GM12878 (cell line): ENCODE data around the gene NCDN. TPM values are rescaled to one million over a fixed set of nuclear protein-coding genes. Genes with fewer than 3 reads are reported as not detected.
A peak's percentile ranks its signal among the peaks of the same experiment; 100 is the strongest.
"Not testable (repeated sequence)": the region's sequence is repeated elsewhere in the genome, so short reads cannot be mapped to it uniquely, and the experiment has no call there.

ENCODE experiments used
- ATAC-seq: fragments of 200-7000 bp; cut with Tn5 transposase; 3 replicates; pipeline ENCODE4 v1.9.1; 2020; ENCODE audit warnings: mild to moderate bottlenecking, moderate library complexity
- BruUV-seq: library from RNA; stranded (reverse); fragments of 400-500 nt; replicated peaks from 2 replicates; lab custom pipeline; 2021; lab: Mats Ljungman, UMichigan
- CTCF ChIA-PET: fragments of 300-600 bp; sonication (Branson Sonifier 250); formaldehyde crosslinking; extraction: SDS; loops from one replicate; lab custom pipeline; 2021; ENCODE audit warnings: inconsistent platforms; lab: Yijun Ruan, JAX
- POLR2A ChIA-PET: fragments of 350-600 bp; formaldehyde crosslinking; extraction: SDS; loops from one replicate; lab custom pipeline; 2021; ENCODE audit warnings: inconsistent platforms; lab: Charles Lee
- RAD21 ChIA-PET: fragments of 300-600 bp; sonication (Branson Sonifier 250); formaldehyde crosslinking; loops from one replicate; lab custom pipeline; 2023; ENCODE audit warnings: antibody characterized with exemption; ENCODE audit not compliant: unreplicated experiment; lab: Charles Lee
- SMC1A ChIA-PET: fragments of 300-600 bp; sonication (Branson Sonifier 250); formaldehyde crosslinking; loops from one replicate; lab custom pipeline; 2023; ENCODE audit not compliant: unreplicated experiment, uncharacterized antibody; lab: Charles Lee
- DNase-seq: peaks from one replicate; pipeline ENCODE4 v3.0.0-alpha.2; 2011; ENCODE audit warnings: low read depth, low spot score
- FAIRE-seq: peaks from 3 replicates; lab custom pipeline; 2011; peaks lifted over from hg19 to GRCh38; lab: Jason Lieb, UNC
- H2AFZ ChIP-seq: 2 replicates; pipeline ENCODE4 v1.6.0; 2011; ENCODE audit warnings: low read depth, low read length, control low read depth; ENCODE audit not compliant: control insufficient read depth
- H3K27ac ChIP-seq: 2 replicates; pipeline ENCODE4 v1.5.1; 2011; ENCODE audit warnings: control low read depth; ENCODE audit not compliant: control insufficient read depth, insufficient read depth
- H3K27me3 ChIP-seq, 2 experiments: replicated peaks in 1 of 2; 2 replicates each; pipeline versions ENCODE4 v1.6.0 to v1.6.1; 2011; ENCODE audit warnings: low read length in 1 of 2; ENCODE audit not compliant: control insufficient read depth in 2 of 2, insufficient read depth in 2 of 2
- H3K36me3 ChIP-seq, 2 experiments: 2 replicates each; pipeline ENCODE4 v1.5.1; 2011; ENCODE audit warnings: low read length in 1 of 2; ENCODE audit not compliant: control insufficient read depth in 2 of 2, insufficient read depth in 2 of 2
- H3K4me1 ChIP-seq: 2 replicates; pipeline ENCODE4 v1.6.1; 2011; ENCODE audit warnings: mild to moderate bottlenecking, low read length, moderate library complexity, mixed read lengths; ENCODE audit not compliant: control insufficient read depth, insufficient read depth
- H3K4me2 ChIP-seq: 2 replicates; pipeline ENCODE4 v1.6.0; 2011; ENCODE audit warnings: control low read depth; ENCODE audit not compliant: control insufficient read depth, insufficient read depth
- H3K4me3 ChIP-seq: fragments of 200-600 bp; sonication (generic); 2 replicates; pipeline ENCODE4 v1.5.1; 2016
- H3K79me2 ChIP-seq: 2 replicates; pipeline ENCODE4 v1.6.0; 2011; ENCODE audit warnings: low read length; ENCODE audit not compliant: control insufficient read depth, insufficient read depth
- H3K9ac ChIP-seq: 2 replicates; pipeline ENCODE4 v1.8.0; 2011; ENCODE audit warnings: low read length, control low read depth, mixed read lengths; ENCODE audit not compliant: control insufficient read depth, insufficient read depth
- H3K9me3 ChIP-seq: replicated peaks from 3 replicates; pipeline ENCODE4 v1.5.1; 2011; ENCODE audit warnings: mild to moderate bottlenecking, low read length; ENCODE audit not compliant: control insufficient read depth, insufficient read depth
- H4K20me1 ChIP-seq: 2 replicates; pipeline ENCODE4 v1.6.0; 2011; ENCODE audit not compliant: control insufficient read depth, insufficient read depth
- BHLHE40 ChIP-seq, 2 experiments: fragments of 450-650 bp in 1 of 2; IDR thresholded peaks; 2 replicates each; pipeline ENCODE4 v1.6.1; 2011 to 2017; ENCODE audit warnings: low read depth in 2 of 2, borderline replicate concordance in 1 of 2, improper control_type of control experiment in 1 of 2, low read length in 1 of 2, mild to moderate bottlenecking in 1 of 2
- EED ChIP-seq: sonication (generic); IDR thresholded peaks from 2 replicates; pipeline ENCODE4 v1.6.1; 2016; ENCODE audit warnings: antibody characterized with exemption, low read depth
- EGR1 ChIP-seq, 2 experiments: IDR thresholded peaks; 1 replicate in 1 of 2; 2 replicates in 1 of 2; pipeline ENCODE4 v1.6.1; 2011 to 2012; ENCODE audit warnings: low read depth in 2 of 2, low read length in 2 of 2, borderline replicate concordance in 1 of 2, mild to moderate bottlenecking in 1 of 2, moderate library complexity in 1 of 2
- GATAD2B ChIP-seq: fragments of 450-650 bp; conservative IDR thresholded peaks from 2 replicates; pipeline ENCODE4 v1.6.1; 2017; ENCODE audit warnings: low read depth, mild to moderate bottlenecking, moderate library complexity
- IKZF1 ChIP-seq: fragments of 450-650 bp; conservative IDR thresholded peaks from 2 replicates; pipeline ENCODE4 v1.6.1; 2017; ENCODE audit warnings: antibody characterized with exemption, mild to moderate bottlenecking
- MEF2A ChIP-seq: IDR thresholded peaks from 2 replicates; pipeline ENCODE4 v1.6.1; 2011; ENCODE audit warnings: low read depth, mild to moderate bottlenecking, low read length, moderate library complexity; ENCODE audit not compliant: insufficient read depth
- MXI1 ChIP-seq: fragments of 150-350 bp; IDR thresholded peaks from 2 replicates; pipeline ENCODE4 v1.6.1; 2011; ENCODE audit warnings: low read depth, mild to moderate bottlenecking, inconsistent platforms, low read length, improper control_type of control experiment
- POLR2A ChIP-seq: IDR thresholded peaks from 2 replicates; pipeline ENCODE4 v1.6.1; 2011; ENCODE audit warnings: low read depth, mild to moderate bottlenecking, low read length
- SPI1 ChIP-seq: IDR thresholded peaks from 2 replicates; pipeline ENCODE4 v1.6.1; 2011; ENCODE audit warnings: low read depth, mild to moderate bottlenecking, low read length, moderate library complexity, borderline replicate concordance; ENCODE audit not compliant: insufficient read depth
- TAF1 ChIP-seq: IDR thresholded peaks from 2 replicates; pipeline ENCODE4 v1.6.1; 2011; ENCODE audit warnings: mild to moderate bottlenecking, low read depth, low read length, borderline replicate concordance
- YBX1 ChIP-seq: fragments of 450-650 bp; IDR thresholded peaks from 2 replicates; pipeline ENCODE4 v1.6.1; 2016; ENCODE audit warnings: antibody characterized with exemption
- ZNF24 ChIP-seq: fragments of 450-650 bp; IDR thresholded peaks from 2 replicates; pipeline ENCODE4 v1.6.1; 2017; ENCODE audit warnings: antibody characterized with exemption, mild to moderate bottlenecking
- ZNF622 ChIP-seq: fragments of 450-650 bp; IDR thresholded peaks from 2 replicates; pipeline ENCODE4 v1.6.1; 2017; ENCODE audit warnings: mild to moderate bottlenecking, inconsistent platforms
- WGBS: methylation state at CpG from one replicate; pipeline ENCODE4 v1.1.6; 2016; ENCODE audit warnings: low lambda C conversion rate; ENCODE audit not compliant: insufficient replicate concordance, insufficient coverage; ENCODE audit errors: missing lambda C conversion rate; 5-methylcytosine and 5-hydroxymethylcytosine counted together
- in situ Hi-C: fragments of 300-500 bp; cut with MboI; formaldehyde crosslinking; loops from 9 replicates; pipeline ENCODE4 v1.14.3; 2018; ENCODE audit warnings: mixed read lengths
- intact Hi-C: fragments of 100-400 bp; cut with micrococcal nuclease; formaldehyde crosslinking; loops from one replicate; pipeline ENCODE4 v1.14.2; 2022; ENCODE audit not compliant: unreplicated experiment
- polyA plus RNA-seq, 11 experiments: library from polyadenylated mRNA; depleted of rRNA in 4 of 11; unstranded in 6 of 11; stranded (reverse) in 5 of 11; fragments of >200 nt; fragmentation: Nextera tagmentation in 4 of 11; fragmentation: Illumina TruSeq in 1 of 11; extraction: Ambion mirVana in 4 of 11; extraction: Trizol in 1 of 11; gene quantifications; 1 replicate in 1 of 11; 2 replicates in 10 of 11; pipeline versions ENCODE4 v1.2.1 to v1.2.3, GENCODE V29; 2011 to 2016; ENCODE audit warnings: inconsistent platforms in 2 of 11, missing spikeins in 2 of 11, low read depth in 1 of 11
- total RNA-seq, 4 experiments: library from RNA; depleted of rRNA in 3 of 4; stranded (reverse); fragments of >200 nt in 3 of 4; fragmentation: Illumina TruSeq in 1 of 4; extraction: Trizol in 1 of 4; gene quantifications; 2 replicates each; pipeline versions ENCODE4 v1.2.1 to v1.2.3, GENCODE V29; 2013 to 2021
- TF ChIP-seq, protein P1 (sequence below): fragments of 450-650 bp; IDR thresholded peaks from 2 replicates; pipeline ENCODE4 v1.6.1; 2016; ENCODE audit warnings: mild to moderate bottlenecking

Gene NCDN
- total and polyA plus RNA-seq, 10 of the 15 experiments (the other 5 are each of a cell fraction or from before 2014, with no cell fraction given), result 1.8 to 25.5 (median 10.9) TPM

DNA sequence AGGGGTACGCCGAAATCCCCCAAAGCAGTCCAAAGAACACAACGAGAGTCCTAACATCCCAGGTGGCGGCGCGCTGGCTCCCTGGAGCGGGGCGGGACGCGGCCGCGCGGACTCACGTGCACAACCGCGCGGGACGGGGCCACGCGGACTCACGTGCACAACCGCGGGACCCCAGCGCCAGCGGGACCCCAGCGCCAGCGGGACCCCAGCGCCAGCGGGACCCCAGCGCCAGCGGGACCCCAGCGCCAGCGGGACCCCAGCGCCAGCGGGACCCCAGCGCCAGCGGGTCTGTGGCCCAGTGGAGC, 19.1 kb downstream of the NCDN start:
- CTCF ChIA-PET, result interaction anchor here (0.6 to 1.4 kb wide), 2 partner anchors 12 to 139 kb away, joined by 3 to 4 read pairs; no protein-coding TSS in a partner anchor
- H3K9me3 ChIP-seq, SMC1A ChIA-PET, H3K79me2 ChIP-seq, H3K27me3 ChIP-seq, H3K4me3 ChIP-seq, in situ Hi-C loops, H3K27ac ChIP-seq, FAIRE-seq, BruUV-seq, H4K20me1 ChIP-seq, H3K9ac ChIP-seq, ATAC-seq, POLR2A ChIA-PET, H3K36me3 ChIP-seq, RAD21 ChIA-PET, intact Hi-C loops, DNase-seq: not testable (repeated sequence)
- TF ChIP-seq BHLHE40 (IDR thresholded peaks at IDR 0.05; ENCODE audit: borderline replicate concordance in 1 of 2, low read depth in 2 of 2, low read length in 1 of 2), result peak in 1 of 2 experiments; percentile 75; a peak in 2 of 4 replicates
- Histone ChIP-seq H2AFZ (peak overlapping the region; percentile 93), H3K4me1 (peaks cover 25% of the 10 kb centered on the region), H3K4me2 (peak overlapping the region; percentile 76)
- 80% methylated on average over 18 of the region's 37 CpGs for WGBS

DNA sequence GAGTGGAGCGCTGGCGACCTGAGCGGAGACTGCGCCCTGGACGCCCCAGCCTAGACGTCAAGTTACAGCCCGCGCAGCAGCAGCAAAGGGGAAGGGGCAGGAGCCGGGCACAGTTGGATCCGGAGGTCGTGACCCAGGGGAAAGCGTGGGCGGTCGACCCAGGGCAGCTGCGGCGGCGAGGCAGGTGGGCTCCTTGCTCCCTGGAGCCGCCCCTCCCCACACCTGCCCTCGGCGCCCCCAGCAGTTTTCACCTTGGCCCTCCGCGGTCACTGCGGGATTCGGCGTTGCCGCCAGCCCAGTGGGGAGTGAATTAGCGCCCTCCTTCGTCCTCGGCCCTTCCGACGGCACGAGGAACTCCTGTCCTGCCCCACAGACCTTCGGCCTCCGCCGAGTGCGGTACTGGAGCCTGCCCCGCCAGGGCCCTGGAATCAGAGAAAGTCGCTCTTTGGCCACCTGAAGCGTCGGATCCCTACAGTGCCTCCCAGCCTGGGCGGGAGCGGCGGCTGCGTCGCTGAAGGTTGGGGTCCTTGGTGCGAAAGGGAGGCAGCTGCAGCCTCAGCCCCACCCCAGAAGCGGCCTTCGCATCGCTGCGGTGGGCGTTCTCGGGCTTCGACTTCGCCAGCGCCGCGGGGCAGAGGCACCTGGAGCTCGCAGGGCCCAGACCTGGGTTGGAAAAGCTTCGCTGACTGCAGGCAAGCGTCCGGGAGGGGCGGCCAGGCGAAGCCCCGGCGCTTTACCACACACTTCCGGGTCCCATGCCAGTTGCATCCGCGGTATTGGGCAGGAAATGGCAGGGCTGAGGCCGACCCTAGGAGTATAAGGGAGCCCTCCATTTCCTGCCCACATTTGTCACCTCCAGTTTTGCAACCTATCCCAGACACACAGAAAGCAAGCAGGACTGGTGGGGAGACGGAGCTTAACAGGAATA, 19.7 kb downstream of the NCDN start:
- Histone ChIP-seq H3K27me3 (peaks cover 0 to 2% of the 10 kb centered on the region in 2 experiments; a peak in 2 of 4 replicates), H3K27ac (peak overlapping the region; percentile 13; the same call in 1 of the 2 replicates), H4K20me1 (no peaks in the 10 kb centered on the region), H3K9ac (peak overlapping the region; percentile 66), H3K9me3 (no peaks in the 10 kb centered on the region), H3K4me3 (peak overlapping the region; percentile 57), H3K36me3 (no peaks in the 10 kb centered on the region), H3K4me2 (peak overlapping the region; percentile 76), H2AFZ (peak overlapping the region; percentile 93), H3K4me1 (peaks cover 25% of the 10 kb centered on the region), H3K79me2 (no peaks in the 10 kb centered on the region; the same call in 1 of the 2 replicates)
- DNase-seq (peak; percentile 40), FAIRE-seq (no peak), ATAC-seq (peak; percentile 92)
- under 1% methylated on average over 62 of the region's 70 CpGs for WGBS
- intact Hi-C loops, result no loop called here
- RAD21 ChIA-PET, result interaction anchor here (1.0 to 1.2 kb wide), 2 partner anchors 9 to 138 kb away, joined by 5 to 6 read pairs; no protein-coding TSS in a partner anchor
- no TSS peak for BruUV-seq
- SMC1A ChIA-PET, result interaction anchor here (0.7 to 1.5 kb wide), 3 partner anchors 8 to 138 kb away, joined by 3 to 5 read pairs (median 5); no protein-coding TSS in a partner anchor
- POLR2A ChIA-PET, result interaction anchor here (0.6 to 1.0 kb wide), 3 partner anchors 140 to 192 kb away, joined by 4 to 5 read pairs (median 5); partner anchors contain the start of gene CLSPN
- in situ Hi-C loops, result no loop called here
- CTCF ChIA-PET, result interaction anchor here (0.6 to 1.9 kb wide), 11 partner anchors 9 to 710 kb away, joined by 3 to 12 read pairs (median 3); partner anchors contain the start of genes KIAA0319L and NCDN
- TF ChIP-seq YBX1, result no peak
- TF ChIP-seq EGR1 (IDR thresholded peaks at IDR 0.05; ENCODE audit: borderline replicate concordance in 1 of 2, low read depth in 2 of 2, low read length in 2 of 2), result peak in 1 of 2 experiments; percentile 38; a peak in 1 of 3 replicates
- peak; percentile 48 for TF ChIP-seq GATAD2B
- no peak for TF ChIP-seq MEF2A
- TF ChIP-seq, protein P1, sequence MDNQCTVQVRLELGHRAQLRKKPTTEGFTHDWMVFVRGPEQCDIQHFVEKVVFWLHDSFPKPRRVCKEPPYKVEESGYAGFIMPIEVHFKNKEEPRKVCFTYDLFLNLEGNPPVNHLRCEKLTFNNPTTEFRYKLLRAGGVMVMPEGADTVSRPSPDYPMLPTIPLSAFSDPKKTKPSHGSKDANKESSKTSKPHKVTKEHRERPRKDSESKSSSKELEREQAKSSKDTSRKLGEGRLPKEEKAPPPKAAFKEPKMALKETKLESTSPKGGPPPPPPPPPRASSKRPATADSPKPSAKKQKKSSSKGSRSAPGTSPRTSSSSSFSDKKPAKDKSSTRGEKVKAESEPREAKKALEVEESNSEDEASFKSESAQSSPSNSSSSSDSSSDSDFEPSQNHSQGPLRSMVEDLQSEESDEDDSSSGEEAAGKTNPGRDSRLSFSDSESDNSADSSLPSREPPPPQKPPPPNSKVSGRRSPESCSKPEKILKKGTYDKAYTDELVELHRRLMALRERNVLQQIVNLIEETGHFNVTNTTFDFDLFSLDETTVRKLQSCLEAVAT, result 0 out of 2 replicates have a peak, but pooled peaks have one; percentile 31
- TF ChIP-seq POLR2A, result peak; percentile 78
- TF ChIP-seq ZNF622, result no peak
- TF ChIP-seq ZNF24, result no peak
- TF ChIP-seq TAF1, result peak; percentile 44; the same call in 1 of the 2 replicates
- TF ChIP-seq IKZF1, result peak; percentile 72
- TF ChIP-seq MXI1, result 0 out of 2 replicates have a peak, but pooled peaks have one; percentile 33
- TF ChIP-seq SPI1, result no peak
- peak; percentile 73 for TF ChIP-seq EED
